COR-L47 (cell line): ENCODE data around the gene SLC7A14.
"Not testable (repeated sequence)": the region's sequence is repeated elsewhere in the genome, so short reads cannot be mapped to it uniquely, and the experiment has no call there.

Source experiments
- DNase-seq: peaks from one replicate; lab custom pipeline; 2025; lab: John Stamatoyannopoulos, UW

SLC7A14 gene

GRCh38 chr3:170593634-170594033 lies 7.8 kb upstream of the SLC7A14 start:
- no peak for DNase-seq

- DNase-seq, result no peak
These were observed 3.2 kb upstream of the SLC7A14 start for GRCh38 chr3:170589113-170589512.

- no peak for DNase-seq
These were observed 603 bp downstream of the SLC7A14 start for GRCh38 chr3:170585008-170585936.

GRCh38 chr3:170584585-170585007 lies 1.3 kb downstream of the SLC7A14 start:
- no peak for DNase-seq

- no peak for DNase-seq
These were observed 6.2 kb downstream of the SLC7A14 start for GRCh38 chr3:170579646-170580045.

- DNase-seq, result no peak
These were observed 13.1 kb downstream of the SLC7A14 start for GRCh38 chr3:170572665-170573253.

GRCh38 chr3:170567598-170567997 lies 18.3 kb downstream of the SLC7A14 start:
- DNase-seq, result not testable (repeated sequence)

- no peak for DNase-seq
These were observed 19.5 kb downstream of the SLC7A14 start for GRCh38 chr3:170566413-170566812.

GRCh38 chr3:170565495-170565894 lies 20.4 kb downstream of the SLC7A14 start:
- no peak for DNase-seq

GRCh38 chr3:170564664-170565063 lies 21.2 kb downstream of the SLC7A14 start:
- DNase-seq, result no peak

- no peak for DNase-seq
These were observed 22.0 kb downstream of the SLC7A14 start for GRCh38 chr3:170563712-170564423.

GRCh38 chr3:170562080-170562479 lies 23.8 kb downstream of the SLC7A14 start:
- no peak for DNase-seq

GRCh38 chr3:170560717-170561382 lies 25.0 kb downstream of the SLC7A14 start:
- no peak for DNase-seq

GRCh38 chr3:170560296-170560695 lies 25.6 kb downstream of the SLC7A14 start:
- DNase-seq, result no peak

GRCh38 chr3:170558427-170558826 lies 27.4 kb downstream of the SLC7A14 start:
- DNase-seq, result no peak

GRCh38 chr3:170555329-170555728 lies 30.5 kb downstream of the SLC7A14 start:
- no peak for DNase-seq

GRCh38 chr3:170553788-170554757 lies 31.8 kb downstream of the SLC7A14 start:
- DNase-seq, result no peak

GRCh38 chr3:170551252-170551651 lies 34.6 kb downstream of the SLC7A14 start:
- no peak for DNase-seq

- DNase-seq, result no peak
These were observed 43.2 kb downstream of the SLC7A14 start for GRCh38 chr3:170542704-170543103.

- no peak for DNase-seq
These were observed 46.0 kb downstream of the SLC7A14 start for GRCh38 chr3:170539897-170540296.

- no peak for DNase-seq
These were observed 49.2 kb downstream of the SLC7A14 start for GRCh38 chr3:170536712-170537111.
